GM12865 (cell line): ENCODE results near the gene ISYNA1.

Source experiments
- DNase-seq: peaks from one replicate; pipeline ENCODE4 v3.0.0; 2010; ENCODE audit warnings: low read depth
- H3K4me3 ChIP-seq: 2 replicates; pipeline ENCODE4 v1.5.1; 2011; ENCODE audit warnings: mild to moderate bottlenecking, low read depth, low read length, control low read depth
- CTCF ChIP-seq: IDR thresholded peaks from 2 replicates; pipeline ENCODE4 v1.5.1; 2011; ENCODE audit warnings: low read length, control low read depth, low read depth, inconsistent platforms; ENCODE audit not compliant: insufficient read depth; ENCODE audit errors: missing control alignments

The ISYNA1 gene

GRCh38 chr19:18427080-18427742 lies 10.7 kb downstream of the ISYNA1 start:
- H3K4me3 ChIP-seq = no peak overlapping the region
- no peak for DNase-seq
- no peak for TF ChIP-seq CTCF

GRCh38 chr19:18426416-18426767 lies 11.5 kb downstream of the ISYNA1 start:
- no peak for DNase-seq
- no peak overlapping the region for H3K4me3 ChIP-seq
- no peak for TF ChIP-seq CTCF

DNA sequence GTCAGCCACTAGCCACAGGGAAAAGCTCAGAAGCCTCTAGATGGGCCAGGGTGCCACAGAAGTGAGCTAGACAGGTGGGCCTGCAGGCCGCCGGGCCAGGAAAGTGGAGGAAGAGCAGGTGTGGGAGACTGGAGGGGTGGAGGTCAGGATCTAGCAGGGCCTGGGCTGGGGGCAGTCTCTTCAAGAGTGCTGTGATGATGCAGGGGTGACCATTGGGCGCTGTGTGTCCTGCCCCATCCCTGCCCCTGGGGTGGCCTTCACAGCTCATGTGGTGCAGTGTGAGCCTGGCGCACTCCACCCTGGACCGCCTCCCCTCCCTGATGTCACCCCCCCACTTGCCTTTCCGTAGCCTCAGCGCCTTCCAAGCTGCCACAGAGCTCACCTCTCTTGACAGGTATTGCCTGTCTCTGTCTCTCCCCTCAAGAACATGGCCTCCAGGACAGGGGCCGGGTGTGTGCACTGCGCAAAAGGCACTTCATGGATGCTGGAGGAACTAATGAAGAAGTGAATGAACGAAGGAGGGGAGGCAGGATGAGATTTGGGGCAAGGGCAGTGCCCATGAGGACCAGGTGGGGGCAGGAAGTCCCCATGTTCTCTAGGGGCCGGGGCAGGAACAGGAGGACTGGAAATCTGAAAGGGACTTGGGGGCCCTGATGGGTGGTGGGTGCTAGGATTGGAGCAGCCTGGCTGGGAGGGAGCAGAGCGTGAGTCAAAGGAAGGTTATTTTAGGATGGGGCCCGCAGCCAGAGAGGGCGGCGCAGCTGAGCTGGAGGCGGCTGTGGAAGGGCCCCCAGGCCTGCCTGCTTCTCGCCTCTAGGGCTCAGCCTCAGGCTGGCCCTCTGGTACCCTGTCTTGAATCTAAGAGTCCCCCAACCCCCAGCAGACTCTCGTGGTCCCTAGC lies 12.2 kb downstream of the ISYNA1 start:
- no peak for DNase-seq
- TF ChIP-seq CTCF = no peak
- H3K4me3 ChIP-seq = no peak overlapping the region

DNA sequence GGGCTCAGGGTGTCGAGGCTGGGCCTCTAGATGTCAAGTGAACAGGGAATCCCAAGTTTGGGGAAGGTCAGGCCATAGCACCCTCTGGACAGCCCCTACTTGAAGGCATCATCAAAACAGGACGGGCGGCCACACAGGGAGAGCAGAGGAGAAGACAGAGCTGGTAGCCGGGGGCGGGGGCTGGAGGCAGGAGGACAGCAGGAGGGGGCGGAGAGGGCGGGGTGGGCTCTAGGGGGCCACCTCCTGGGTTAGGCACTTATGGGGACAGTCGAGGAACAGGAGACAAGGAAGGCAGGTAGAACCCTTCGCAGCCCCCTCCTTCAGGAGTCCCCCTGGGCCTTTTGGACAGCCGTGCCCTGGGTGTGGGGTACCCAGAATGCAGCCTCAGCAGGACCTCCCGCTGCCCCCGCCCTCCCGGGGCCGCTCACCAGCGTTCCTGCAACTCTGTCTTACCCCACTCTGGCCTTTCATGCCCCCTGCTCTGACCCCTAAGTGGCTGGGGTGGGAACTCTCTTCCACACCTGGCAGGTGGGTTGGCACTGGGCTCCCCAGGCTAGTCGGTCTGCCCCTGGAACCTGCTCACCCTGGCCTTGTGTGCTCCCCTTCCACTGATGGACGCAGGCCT lies 12.9 kb downstream of the ISYNA1 start:
- DNase-seq = no peak
- TF ChIP-seq CTCF = no peak
- no peak overlapping the region for H3K4me3 ChIP-seq

GRCh38 chr19:18424122-18424889 lies 13.6 kb downstream of the ISYNA1 start:
- no peak overlapping the region for H3K4me3 ChIP-seq
- TF ChIP-seq CTCF = no peak
- DNase-seq = no peak

DNA sequence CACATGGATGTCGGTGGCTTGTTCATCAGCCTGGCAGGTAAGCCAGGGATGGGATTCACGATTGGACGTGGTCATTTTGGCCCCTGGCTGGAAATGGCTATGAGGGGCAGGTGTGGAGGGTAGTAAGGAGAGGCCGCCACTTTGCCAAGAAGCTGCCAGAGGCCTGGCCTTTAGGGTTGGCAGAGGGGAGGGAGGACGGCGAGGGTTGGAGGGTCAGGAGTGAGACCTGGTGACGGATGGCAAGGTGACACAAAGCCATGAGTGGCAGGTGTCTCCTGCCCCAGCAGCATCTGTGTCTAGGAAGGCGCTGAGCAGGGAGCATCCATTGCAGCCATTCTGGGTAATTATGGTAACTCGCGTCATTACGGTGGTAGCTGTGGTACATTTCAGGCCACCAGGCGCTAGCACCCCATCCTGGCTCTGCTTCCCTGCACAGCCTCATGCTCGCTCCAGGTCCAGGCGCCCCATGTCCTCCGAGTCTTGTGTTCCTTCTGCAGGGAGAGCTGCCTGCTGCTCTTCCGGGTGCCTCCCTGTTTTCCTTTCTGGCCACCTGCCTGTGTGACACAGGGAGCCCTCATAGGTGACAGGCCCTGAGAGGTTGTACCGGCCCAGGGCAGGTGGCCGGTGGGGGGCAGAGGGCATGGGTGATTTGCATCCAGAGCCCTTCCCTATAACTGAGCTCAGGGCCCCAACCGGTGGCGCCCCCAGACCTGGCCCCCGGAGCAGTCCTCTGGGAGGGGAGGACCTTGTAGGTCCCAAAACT lies 14.5 kb downstream of the ISYNA1 start:
- no peak for TF ChIP-seq CTCF
- DNase-seq = no peak
- H3K4me3 ChIP-seq = no peak overlapping the region
